Dermis microvascular lymphatic vessel endothelial cell (primary cell): ENCODE measurements around the gene FOXE1. TPM values are rescaled to one million over a fixed set of nuclear protein-coding genes. Genes with fewer than 3 reads are reported as not detected.
A peak's percentile ranks its signal among the peaks of the same experiment; 100 is the strongest.

Experiments
- DNase-seq, 2 donors: peaks; one replicate each; pipeline versions ENCODE4 v3.0.0 to v3.0.0-alpha.2; 2010; ENCODE audit warnings: low read depth in 2 of 2
- total RNA-seq: library from RNA; depleted of rRNA; stranded (reverse); fragments of >200 nt; gene quantifications from 2 replicates; pipeline ENCODE4 v1.2.1, GENCODE V29; 2014

FOXE1 gene
- total RNA-seq, 1 donor from 2014 or later, result not detected

GRCh38 chr9:97848215-97848479, 4.9 kb upstream of the FOXE1 start:
- no peak for DNase-seq

- no peak for DNase-seq
Observed at GRCh38 chr9:97848480-97849237, 4.4 kb upstream of the FOXE1 start.

- DNase-seq, result no peak
Observed at GRCh38 chr9:97849980-97850379, 3.0 kb upstream of the FOXE1 start.

- DNase-seq, result no peak
Observed at GRCh38 chr9:97850746-97851445, 2.1 kb upstream of the FOXE1 start.

GRCh38 chr9:97851446-97851883, 1.6 kb upstream of the FOXE1 start:
- DNase-seq, result no peak

GRCh38 chr9:97852001-97852398, 1.0 kb upstream of the FOXE1 start:
- no peak for DNase-seq

GRCh38 chr9:97852399-97853055, 499 bp upstream of the FOXE1 start:
- DNase-seq, result no peak

- peak in 1 of 2 donors; percentile 33 for DNase-seq
Observed at GRCh38 chr9:97853844-97854695, 1.0 kb downstream of the FOXE1 start.

GRCh38 chr9:97854696-97855485, 1.9 kb downstream of the FOXE1 start:
- no peak for DNase-seq

GRCh38 chr9:97855486-97855875, 2.5 kb downstream of the FOXE1 start:
- DNase-seq, result no peak

GRCh38 chr9:97855899-97856298, 2.9 kb downstream of the FOXE1 start:
- DNase-seq, result no peak

- no peak for DNase-seq
Observed at GRCh38 chr9:97856857-97857605, 4.0 kb downstream of the FOXE1 start.

GRCh38 chr9:97857606-97858392, 4.8 kb downstream of the FOXE1 start:
- DNase-seq, result no peak

- DNase-seq, result no peak
Observed at GRCh38 chr9:97858393-97858713, 5.3 kb downstream of the FOXE1 start.

GRCh38 chr9:97858826-97859225, 5.8 kb downstream of the FOXE1 start:
- no peak for DNase-seq

GRCh38 chr9:97859346-97859745, 6.3 kb downstream of the FOXE1 start:
- DNase-seq, result no peak

- DNase-seq, result no peak
Observed at GRCh38 chr9:97860451-97861147, 7.6 kb downstream of the FOXE1 start.

GRCh38 chr9:97861148-97861475, 8.1 kb downstream of the FOXE1 start:
- no peak for DNase-seq

GRCh38 chr9:97863314-97863713, 10.3 kb downstream of the FOXE1 start:
- no peak for DNase-seq
